Uterus (tissue), 4 donors: Measurements from ENCODE around the gene WRAP73. TPM values are rescaled to one million over a fixed set of nuclear protein-coding genes. Genes with fewer than 3 reads are reported as not detected.

Experiments
- DNase-seq, 2 donors: peaks; one replicate each; pipeline ENCODE4 v3.0.0-alpha.2; 2019 to 2020
- H3K27ac ChIP-seq, 2 donors: fragments of 200-600 bp; sonication (generic); 1 replicate in 1 of 2; 2 replicates in 1 of 2; pipeline ENCODE4 v1.5.1; 2016 to 2018
- H3K27me3 ChIP-seq, 2 donors: fragments of 200-600 bp; sonication (generic); one replicate each; pipeline ENCODE4 v1.5.1; 2018 to 2019; ENCODE audit warnings: control low read depth in 1 of 2
- H3K36me3 ChIP-seq, 2 donors: fragments of 200-600 bp; sonication (generic); one replicate each; pipeline ENCODE4 v1.5.1; 2019; ENCODE audit warnings: control low read depth in 1 of 2
- H3K4me1 ChIP-seq, 2 donors: fragments of 200-600 bp; sonication (generic); one replicate each; pipeline ENCODE4 v1.5.1; 2018 to 2019; ENCODE audit warnings: control low read depth in 1 of 2
- H3K4me3 ChIP-seq, 2 donors: fragments of 200-600 bp; sonication (generic); 1 replicate in 1 of 2; 2 replicates in 1 of 2; pipeline ENCODE4 v1.5.1; 2018 to 2019; ENCODE audit warnings: mild to moderate bottlenecking in 1 of 2
- H3K9me3 ChIP-seq, 2 donors: fragments of 200-600 bp; sonication (generic); one replicate each; pipeline ENCODE4 v1.5.1; 2019; ENCODE audit warnings: control low read depth in 1 of 2
- POLR2A ChIP-seq, 2 donors: fragments of 450-650 bp; IDR thresholded peaks; one replicate each; pipeline ENCODE4 v1.6.1; 2016; ENCODE audit warnings: antibody characterized with exemption in 2 of 2, mild to moderate bottlenecking in 1 of 2, moderate library complexity in 1 of 2
- intact Hi-C: fragments of 100-400 bp; cut with DNase I; formaldehyde crosslinking; loops from one replicate; pipeline ENCODE4 v1.15.1; 2023; ENCODE audit warnings: low total_unique reads
- total RNA-seq, 4 donors: library from RNA; depleted of rRNA in 3 of 4; stranded (reverse); fragments of >200 nt in 3 of 4; gene quantifications; one replicate each; pipeline versions ENCODE4 v1.1.0 to v1.2.4, GENCODE V29; 2014 to 2023
- TF ChIP-seq, protein P1 (sequence below), 4 experiments: fragments of 200-600 bp in 2 of 4; fragments of 450-650 bp in 2 of 4; sonication (generic) in 2 of 4; IDR thresholded peaks; one replicate each; pipeline ENCODE4 v1.5.1; 2016 to 2019; ENCODE audit warnings: antibody characterized with exemption in 4 of 4, mild to moderate bottlenecking in 2 of 4, moderate library complexity in 1 of 4
- donor health status: DM: yes; HTN: yes; CAD: no.

WRAP73 gene
- total RNA-seq, 4 donors from 2014 or later: 4.6 to 31.7 (median 25.0) TPM

DNA sequence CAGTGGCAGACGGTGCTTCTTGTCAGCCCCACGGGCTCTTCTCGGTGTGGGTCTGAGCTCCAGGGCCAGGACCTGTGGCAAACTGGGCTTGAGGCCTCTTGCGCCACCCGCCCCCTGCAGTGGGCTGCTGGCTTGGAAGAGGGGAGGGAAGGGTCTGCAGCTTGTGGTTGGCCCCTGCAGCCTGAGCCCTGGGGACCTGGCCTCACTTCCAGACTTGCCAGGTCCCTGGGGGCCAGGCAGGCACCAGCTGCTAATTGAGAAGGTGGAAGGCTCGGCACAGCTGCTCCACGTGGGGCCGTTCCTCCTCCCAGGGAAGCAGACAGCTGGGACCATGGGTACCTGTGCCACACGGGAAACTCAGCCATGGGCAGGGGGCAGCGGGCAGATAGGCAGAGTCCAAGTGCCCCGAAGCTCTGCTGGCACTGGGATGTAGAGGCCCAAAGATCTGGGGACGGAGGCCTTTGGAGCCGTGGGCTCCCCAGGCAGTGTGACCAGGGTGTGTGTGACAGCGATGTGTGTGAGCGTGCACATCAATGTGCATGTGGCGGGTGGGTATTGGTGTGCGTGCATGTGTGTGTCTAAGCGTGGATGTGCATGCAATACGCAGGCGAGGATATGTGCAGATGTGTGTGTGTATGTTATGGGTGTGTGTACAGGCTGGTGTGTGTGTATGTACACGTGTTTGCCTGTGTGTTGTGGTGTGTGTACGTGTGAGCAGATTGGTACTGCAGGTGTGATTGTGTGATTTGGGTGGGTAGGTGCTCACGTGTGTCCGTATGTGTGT lies 41.7 kb upstream of the WRAP73 start:
- Histone ChIP-seq H3K27ac (no peak overlapping the region), H3K9me3 (no peaks in the 10 kb centered on the region), H3K27me3 (no peaks in the 10 kb centered on the region), H3K4me1 (no peaks in the 10 kb centered on the region), H3K36me3 (no peaks in the 10 kb centered on the region), H3K4me3 (no peak overlapping the region)
- intact Hi-C loops: no loop called here
- DNase-seq: no peak
- TF ChIP-seq POLR2A (IDR thresholded peaks at IDR 0.05): no peak
- TF ChIP-seq, protein P1, sequence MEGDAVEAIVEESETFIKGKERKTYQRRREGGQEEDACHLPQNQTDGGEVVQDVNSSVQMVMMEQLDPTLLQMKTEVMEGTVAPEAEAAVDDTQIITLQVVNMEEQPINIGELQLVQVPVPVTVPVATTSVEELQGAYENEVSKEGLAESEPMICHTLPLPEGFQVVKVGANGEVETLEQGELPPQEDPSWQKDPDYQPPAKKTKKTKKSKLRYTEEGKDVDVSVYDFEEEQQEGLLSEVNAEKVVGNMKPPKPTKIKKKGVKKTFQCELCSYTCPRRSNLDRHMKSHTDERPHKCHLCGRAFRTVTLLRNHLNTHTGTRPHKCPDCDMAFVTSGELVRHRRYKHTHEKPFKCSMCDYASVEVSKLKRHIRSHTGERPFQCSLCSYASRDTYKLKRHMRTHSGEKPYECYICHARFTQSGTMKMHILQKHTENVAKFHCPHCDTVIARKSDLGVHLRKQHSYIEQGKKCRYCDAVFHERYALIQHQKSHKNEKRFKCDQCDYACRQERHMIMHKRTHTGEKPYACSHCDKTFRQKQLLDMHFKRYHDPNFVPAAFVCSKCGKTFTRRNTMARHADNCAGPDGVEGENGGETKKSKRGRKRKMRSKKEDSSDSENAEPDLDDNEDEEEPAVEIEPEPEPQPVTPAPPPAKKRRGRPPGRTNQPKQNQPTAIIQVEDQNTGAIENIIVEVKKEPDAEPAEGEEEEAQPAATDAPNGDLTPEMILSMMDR (IDR thresholded peaks at IDR 0.05): no peak

DNA sequence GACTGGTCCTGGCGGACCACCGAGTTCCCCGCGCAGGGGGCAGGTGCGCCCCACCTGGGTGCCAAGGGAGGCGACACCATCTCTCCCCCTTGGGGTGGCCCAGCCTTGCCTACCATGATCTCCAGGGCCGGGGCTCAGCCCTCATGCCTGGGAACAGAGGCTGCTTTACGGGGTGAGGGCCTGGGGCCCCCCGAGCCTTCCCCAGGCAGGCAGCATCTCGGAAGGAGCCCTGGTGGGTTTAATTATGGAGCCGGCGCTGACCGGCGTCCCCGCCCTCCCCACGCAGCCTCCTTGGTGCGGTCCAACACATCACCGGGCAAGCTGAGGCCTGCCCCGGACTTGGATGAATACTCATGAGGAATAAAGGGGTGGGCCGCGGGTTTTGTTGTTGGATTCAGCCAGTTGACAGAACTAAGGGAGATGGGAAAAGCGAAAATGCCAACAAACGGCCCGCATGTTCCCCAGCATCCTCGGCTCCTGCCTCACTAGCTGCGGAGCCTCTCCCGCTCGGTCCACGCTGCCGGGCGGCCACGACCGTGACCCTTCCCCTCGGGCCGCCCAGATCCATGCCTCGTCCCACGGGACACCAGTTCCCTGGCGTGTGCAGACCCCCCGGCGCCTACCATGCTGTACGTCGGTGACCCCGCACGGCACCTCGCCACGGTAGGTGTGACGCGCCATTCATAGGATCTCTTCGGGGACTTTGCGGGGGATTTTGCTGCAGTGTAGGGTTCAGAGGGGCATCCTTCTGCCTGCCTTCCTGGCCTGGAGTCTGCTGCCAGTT lies 40.6 kb upstream of the WRAP73 start:
- no peak overlapping the region for H3K27ac ChIP-seq
- no peaks in the 10 kb centered on the region for H3K4me1 ChIP-seq
- TF ChIP-seq, protein P1 (IDR thresholded peaks at IDR 0.05): no peak
- no peaks in the 10 kb centered on the region for H3K27me3 ChIP-seq
- intact Hi-C loops: no loop called here
- DNase-seq: no peak
- no peaks in the 10 kb centered on the region for H3K36me3 ChIP-seq
- no peaks in the 10 kb centered on the region for H3K9me3 ChIP-seq
- no peak overlapping the region for H3K4me3 ChIP-seq

DNA sequence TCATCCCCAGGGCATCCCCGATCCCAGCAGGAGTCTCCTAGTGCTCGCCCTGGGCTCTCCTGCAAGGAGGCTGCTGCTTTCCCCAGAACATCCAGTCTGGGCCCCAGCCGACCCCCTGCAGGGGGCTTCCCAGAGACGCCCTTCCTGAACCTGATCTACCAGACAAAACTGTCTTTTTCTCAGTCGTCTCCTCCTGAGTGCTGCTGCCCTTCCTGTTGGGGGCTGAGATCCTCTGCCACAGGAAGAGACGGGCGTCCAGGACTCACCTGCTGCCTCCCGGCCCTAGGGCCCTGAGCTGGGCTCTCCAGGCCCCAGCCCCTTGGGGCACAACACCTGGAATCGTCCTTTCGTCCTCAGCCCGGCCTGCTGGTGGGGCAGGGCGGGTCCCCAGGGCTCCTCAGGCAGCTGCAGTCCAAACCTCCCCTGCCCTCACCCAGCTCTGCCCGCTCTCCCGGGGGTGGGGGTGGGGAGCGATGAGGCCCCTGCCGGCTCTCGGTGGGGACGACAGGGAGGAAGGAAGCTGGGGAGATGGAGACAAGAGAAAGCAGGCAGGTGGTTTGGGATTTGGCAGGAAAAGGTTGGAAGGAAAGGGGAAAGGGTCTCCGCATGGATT lies 39.3 kb upstream of the WRAP73 start:
- no peak for DNase-seq
- Histone ChIP-seq H3K9me3 (no peaks in the 10 kb centered on the region), H3K4me1 (no peaks in the 10 kb centered on the region), H3K36me3 (no peaks in the 10 kb centered on the region), H3K4me3 (no peak overlapping the region), H3K27ac (no peak overlapping the region), H3K27me3 (peaks cover 0 to under 1% of the 10 kb centered on the region in 2 donors)
- intact Hi-C loops: no loop called here
- TF ChIP-seq POLR2A (IDR thresholded peaks at IDR 0.05): no peak

DNA sequence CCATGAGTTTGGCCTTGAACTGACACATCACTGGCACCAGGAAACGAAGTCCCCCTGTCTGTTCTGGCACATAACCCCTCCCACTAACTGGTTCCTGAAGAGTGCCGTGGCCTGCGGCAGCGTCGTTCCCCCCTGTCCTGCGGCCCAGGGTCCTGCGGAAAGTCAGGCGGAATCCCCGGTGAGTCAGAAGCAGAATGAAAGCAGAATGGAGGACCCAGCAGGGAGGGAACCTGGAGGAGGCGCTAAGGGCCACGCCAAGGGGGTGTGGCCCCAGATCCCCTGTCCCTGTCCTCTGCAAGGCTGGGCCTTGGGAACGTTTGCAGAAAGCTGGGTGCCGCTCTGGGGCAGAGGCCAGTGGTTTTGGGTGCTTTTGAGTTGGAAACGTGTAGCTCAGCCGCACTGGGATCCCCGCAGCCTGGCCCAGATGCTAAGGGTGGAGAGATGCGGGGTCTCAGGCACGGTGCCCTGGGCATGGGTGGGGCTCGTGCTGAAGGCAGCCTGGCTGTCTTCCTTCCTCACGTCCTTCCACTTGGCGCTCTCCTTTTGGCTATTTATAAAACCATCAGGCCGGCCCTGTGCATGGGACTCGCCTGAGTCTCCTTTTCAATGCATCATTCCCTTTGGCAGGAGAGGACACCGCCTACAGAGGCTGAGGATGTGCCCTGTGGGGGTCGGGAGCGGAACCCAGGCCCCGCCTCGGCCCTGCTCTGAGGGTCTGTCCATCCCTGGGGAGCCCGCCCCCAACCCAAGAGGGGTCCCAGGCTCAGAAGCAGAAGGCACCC lies 38.6 kb upstream of the WRAP73 start:
- no peak for DNase-seq
- intact Hi-C loops: no loop called here
- TF ChIP-seq, protein P1 (IDR thresholded peaks at IDR 0.05): no peak
- no peak for TF ChIP-seq POLR2A (IDR thresholded peaks at IDR 0.05)
- Histone ChIP-seq H3K4me1 (no peaks in the 10 kb centered on the region), H3K4me3 (no peak overlapping the region), H3K9me3 (no peaks in the 10 kb centered on the region), H3K36me3 (no peaks in the 10 kb centered on the region), H3K27ac (no peak overlapping the region), H3K27me3 (peaks cover 0 to 4% of the 10 kb centered on the region in 2 donors)

DNA sequence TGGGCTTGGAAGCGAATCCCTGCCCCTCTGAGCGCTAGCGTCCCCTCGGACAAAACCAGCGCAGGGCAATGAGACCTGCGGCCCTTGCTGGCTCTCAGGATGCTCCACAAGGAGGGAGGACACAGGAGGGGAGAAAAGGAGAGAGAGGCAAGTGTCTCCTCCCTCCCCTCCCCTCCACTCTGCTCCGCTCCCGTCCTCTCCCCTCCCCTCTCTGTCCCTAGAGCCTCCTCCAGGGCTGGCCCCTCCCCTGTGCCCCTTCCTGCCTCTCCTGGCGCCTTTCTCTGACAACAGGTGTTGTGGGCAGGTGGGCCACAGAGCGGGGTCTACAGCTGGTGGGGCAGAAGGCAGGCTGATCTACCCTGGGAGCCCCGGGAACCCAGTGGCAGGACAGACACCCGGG lies 37.6 kb upstream of the WRAP73 start:
- Histone ChIP-seq H3K36me3 (no peaks in the 10 kb centered on the region), H3K27ac (no peak overlapping the region), H3K4me1 (no peaks in the 10 kb centered on the region), H3K27me3 (peaks cover 0 to 4% of the 10 kb centered on the region in 2 donors), H3K4me3 (no peak overlapping the region), H3K9me3 (no peaks in the 10 kb centered on the region)
- intact Hi-C loops: no loop called here
- DNase-seq: no peak
- TF ChIP-seq POLR2A (IDR thresholded peaks at IDR 0.05): no peak
- TF ChIP-seq, protein P1 (IDR thresholded peaks at IDR 0.05): no peak
